OCI-LY3 (cell line): ENCODE results near the gene CDKL2.

Experiments used
- CTCF ChIP-seq: fragments of 200-600, 300-600 bp; sonication (generic); IDR thresholded peaks from 2 replicates; pipeline ENCODE4 v1.5.1; 2014; ENCODE audit warnings: antibody characterized with exemption, low read length, low read depth
- EZH2phosphoT487 ChIP-seq: fragments of 200-600 bp; shearing (Covaris generic); IDR thresholded peaks from 2 replicates; pipeline ENCODE4 v1.6.1; 2018; ENCODE audit warnings: antibody characterized with exemption, mixed run types, low read depth

DNA sequence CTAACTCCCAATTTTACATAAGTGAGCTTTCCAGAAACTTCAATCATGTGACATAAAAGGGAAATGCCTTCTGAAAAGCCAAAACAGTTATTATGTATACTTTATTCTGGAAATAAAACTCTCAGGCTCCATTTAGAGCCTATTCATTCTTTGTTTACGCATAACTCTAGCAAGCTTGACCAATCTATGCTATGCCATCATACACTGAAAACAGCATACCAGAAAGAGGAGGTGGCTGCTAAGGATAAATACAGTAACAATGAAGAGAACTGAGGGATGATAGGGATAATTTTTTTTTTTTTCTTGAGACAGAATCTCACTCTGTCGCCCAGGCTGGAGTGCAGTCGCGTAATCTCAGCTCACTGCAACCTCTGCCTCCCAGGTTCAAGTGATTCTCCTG is 24.4 kb downstream of the CDKL2 start:
- no peak for TF ChIP-seq CTCF
- no peak for TF ChIP-seq EZH2phosphoT487
